Measurements from ENCODE around the gene MFSD11.
"Not testable (repeated sequence)": the region's sequence is repeated elsewhere in the genome, so short reads cannot be mapped to it uniquely, and the experiment has no call there.

Gene MFSD11

GRCh38 chr17:76784926-76785325 lies 47.0 kb downstream of the MFSD11 start:
- peak; percentile 25 for DNase-seq (ENCODE audit: low read depth)
- no peak overlapping the region for H3K4me3 ChIP-seq (ENCODE audit: control insufficient read depth, low read depth, low read length)
- no peak for TF ChIP-seq CTCF (conservative IDR thresholded peaks at IDR 0.05; ENCODE audit: control insufficient read depth, insufficient read depth, low read depth, low read length)

- not testable (repeated sequence) for DNase-seq (ENCODE audit: low read depth); H3K4me3 ChIP-seq (ENCODE audit: control insufficient read depth, low read depth, low read length)
These were observed 49.9 kb downstream of the MFSD11 start for GRCh38 chr17:76787866-76788265.

- DNase-seq (ENCODE audit: low read depth), result no peak
- no peak overlapping the region for H3K4me3 ChIP-seq (ENCODE audit: control insufficient read depth, low read depth, low read length)
- TF ChIP-seq CTCF (conservative IDR thresholded peaks at IDR 0.05; ENCODE audit: control insufficient read depth, insufficient read depth, low read depth, low read length), result no peak
These were observed 51.4 kb downstream of the MFSD11 start for GRCh38 chr17:76789235-76789788.

GRCh38 chr17:76791053-76791980 lies 53.4 kb downstream of the MFSD11 start:
- no peak for TF ChIP-seq CTCF (conservative IDR thresholded peaks at IDR 0.05; ENCODE audit: control insufficient read depth, insufficient read depth, low read depth, low read length)
- no peak overlapping the region for H3K4me3 ChIP-seq (ENCODE audit: control insufficient read depth, low read depth, low read length)
- peak; percentile 54 for DNase-seq (ENCODE audit: low read depth)

GRCh38 chr17:76792348-76792747 lies 54.4 kb downstream of the MFSD11 start:
- no peak overlapping the region for H3K4me3 ChIP-seq (ENCODE audit: control insufficient read depth, low read depth, low read length)
- DNase-seq (ENCODE audit: low read depth), result no peak
- no peak for TF ChIP-seq CTCF (conservative IDR thresholded peaks at IDR 0.05; ENCODE audit: control insufficient read depth, insufficient read depth, low read depth, low read length)

- peak; percentile 59 for TF ChIP-seq CTCF (conservative IDR thresholded peaks at IDR 0.05; ENCODE audit: control insufficient read depth, insufficient read depth, low read depth, low read length)
- no peak overlapping the region for H3K4me3 ChIP-seq (ENCODE audit: control insufficient read depth, low read depth, low read length)
- DNase-seq (ENCODE audit: low read depth), result peak; percentile 41
These were observed 55.9 kb downstream of the MFSD11 start for GRCh38 chr17:76793775-76794174.

- no peak overlapping the region for H3K4me3 ChIP-seq (ENCODE audit: control insufficient read depth, low read depth, low read length)
- TF ChIP-seq CTCF (conservative IDR thresholded peaks at IDR 0.05; ENCODE audit: control insufficient read depth, insufficient read depth, low read depth, low read length), result no peak
- no peak for DNase-seq (ENCODE audit: low read depth)
These were observed 58.2 kb downstream of the MFSD11 start for GRCh38 chr17:76796081-76796480.
